ENCODE data around the gene SLC6A6.

SLC6A6 gene

DNA sequence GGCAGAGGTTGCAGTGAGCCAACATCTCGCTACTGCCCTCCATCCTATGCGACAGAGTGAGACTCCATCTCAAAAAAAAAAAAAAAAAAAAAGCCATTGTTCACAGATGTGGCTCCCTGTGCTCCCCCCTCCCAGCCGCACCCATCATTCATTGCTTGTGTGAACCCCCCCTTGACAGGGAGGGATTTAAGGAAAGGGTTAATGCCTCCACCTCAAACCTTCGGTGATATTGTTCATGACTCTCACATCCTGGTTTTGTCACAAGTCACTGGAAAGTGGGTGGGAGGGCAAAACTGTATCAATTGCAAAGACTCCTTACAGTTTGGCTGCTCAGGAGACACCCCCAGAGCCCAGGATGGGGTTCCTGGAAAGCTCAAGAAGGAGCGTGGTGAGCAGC lies 7.7 kb downstream of the SLC6A6 start:
- Histone ChIP-seq H3K27me3 (no peaks in the 10 kb centered on the region), H3K4me3 (ENCODE audit: low read depth, low read length) (no peak overlapping the region), H3K4me1 (peaks cover 8% of the 10 kb centered on the region), H3K9me3 (no peaks in the 10 kb centered on the region), H3K36me3 (no peaks in the 10 kb centered on the region; the same call in 1 of the 2 replicates)
- DNase-seq: no peak
- no peak for TF ChIP-seq CTCF (IDR thresholded peaks at IDR 0.05; ENCODE audit: low read depth, low read length)

DNA sequence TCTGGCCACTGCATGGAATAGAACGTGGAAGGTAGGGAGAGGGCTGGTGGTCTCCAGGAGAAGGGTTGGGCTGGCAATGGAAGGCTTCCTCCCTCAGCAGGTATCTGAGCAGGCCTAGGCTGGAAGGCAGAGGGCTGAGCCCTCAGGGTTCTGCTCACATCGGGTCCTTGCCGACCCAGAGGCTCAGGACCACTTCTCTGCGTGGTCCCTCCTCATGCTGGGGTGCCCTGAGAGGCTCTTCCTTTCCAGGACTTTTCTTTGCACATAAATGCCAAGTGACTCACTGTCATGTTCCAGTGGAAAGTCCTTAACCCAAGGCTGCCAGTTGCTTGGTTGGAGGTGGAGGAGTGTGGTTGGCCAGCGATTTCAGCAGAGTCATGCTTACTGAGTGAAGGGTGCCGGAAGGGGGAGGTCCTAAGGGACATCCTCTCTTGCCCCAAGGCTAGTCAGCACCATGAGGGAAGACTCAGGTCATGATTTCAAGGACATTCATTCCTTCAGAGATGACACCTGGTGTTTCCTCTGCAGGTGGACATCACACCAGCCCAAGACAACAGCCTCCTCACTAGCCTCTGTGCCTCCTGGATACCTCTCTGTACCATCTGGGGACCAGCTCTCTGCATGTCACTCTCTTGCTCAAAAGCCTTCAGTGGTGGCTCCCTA lies 8.2 kb downstream of the SLC6A6 start:
- H3K4me1 ChIP-seq: peaks cover 8% of the 10 kb centered on the region

DNA sequence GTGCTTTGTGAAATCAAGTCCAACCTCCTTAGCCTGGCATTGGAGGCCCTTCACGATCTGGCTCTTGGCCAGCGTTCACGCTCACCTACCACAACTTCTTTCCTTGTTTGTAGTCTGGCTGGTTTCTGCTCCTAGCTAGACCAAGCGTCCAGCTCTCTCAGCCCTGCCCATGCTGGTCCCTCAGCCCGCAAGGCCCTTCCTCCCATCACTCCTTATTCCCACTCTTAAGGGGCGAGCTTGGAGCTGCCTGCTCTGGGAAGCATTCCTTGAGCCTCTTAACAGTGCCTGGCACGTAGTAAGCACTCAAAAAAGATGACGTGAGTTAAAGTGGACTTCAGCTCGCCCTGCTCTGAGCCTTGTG lies 8.7 kb downstream of the SLC6A6 start:
- DNase-seq: no peak
- no peak for TF ChIP-seq CTCF (IDR thresholded peaks at IDR 0.05; ENCODE audit: low read depth, low read length)
- H3K4me1 ChIP-seq: peaks cover 8% of the 10 kb centered on the region
- H3K36me3 ChIP-seq: peaks cover 2% of the 10 kb centered on the region
- H3K27me3 ChIP-seq: no peaks in the 10 kb centered on the region
- no peak overlapping the region for H3K4me3 ChIP-seq (ENCODE audit: low read depth, low read length)
- no peaks in the 10 kb centered on the region for H3K9me3 ChIP-seq

More for the DNA sequence above, 8.2 kb downstream of the SLC6A6 start:
- Histone ChIP-seq H3K9me3 (no peaks in the 10 kb centered on the region), H3K4me3 (ENCODE audit: low read depth, low read length) (no peak overlapping the region), H3K27me3 (no peaks in the 10 kb centered on the region), H3K36me3 (no peaks in the 10 kb centered on the region; the same call in 1 of the 2 replicates)
- DNase-seq: no peak
- TF ChIP-seq CTCF (IDR thresholded peaks at IDR 0.05; ENCODE audit: low read depth, low read length): no peak

GRCh38 chr3:14411988-14412387 lies 9.6 kb downstream of the SLC6A6 start:
- H3K4me1 ChIP-seq: peaks cover 8% of the 10 kb centered on the region

DNA sequence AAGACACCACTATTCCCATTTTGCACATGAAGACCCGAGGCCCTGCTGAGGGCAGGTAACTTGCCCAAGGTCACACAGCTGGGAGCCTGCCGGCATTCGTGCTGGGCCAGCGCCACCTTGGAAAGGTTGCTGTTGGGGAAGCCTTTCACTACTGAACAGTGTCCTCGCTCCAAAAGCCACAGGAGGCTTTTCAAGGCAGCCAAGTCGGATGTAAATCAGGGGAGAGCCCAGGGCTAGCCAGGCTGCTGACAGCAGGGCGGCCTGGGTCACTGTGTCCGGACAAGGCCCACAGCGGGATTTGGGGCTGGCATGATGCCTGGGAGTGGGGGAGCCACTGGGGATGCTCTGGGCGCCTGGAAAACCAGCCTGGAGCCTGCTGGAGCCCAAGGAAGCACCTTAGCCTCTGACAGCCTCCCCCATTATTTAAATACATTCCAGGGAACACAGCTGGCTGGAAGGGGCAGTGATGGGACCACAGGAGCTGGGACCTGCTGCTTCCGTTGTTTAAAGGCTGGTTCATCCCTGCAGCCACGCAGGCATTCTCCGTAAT lies 10.5 kb downstream of the SLC6A6 start:
- H3K27me3 ChIP-seq: no peaks in the 10 kb centered on the region
- H3K36me3 ChIP-seq: peaks cover 6% of the 10 kb centered on the region
- H3K4me1 ChIP-seq: peaks cover 8% of the 10 kb centered on the region
- H3K4me3 ChIP-seq (ENCODE audit: low read depth, low read length): no peak overlapping the region
- no peak for DNase-seq
- no peak for TF ChIP-seq CTCF (IDR thresholded peaks at IDR 0.05; ENCODE audit: low read depth, low read length)
- no peaks in the 10 kb centered on the region for H3K9me3 ChIP-seq

More at GRCh38 chr3:14411988-14412387, 9.6 kb downstream of the SLC6A6 start:
- H3K27me3 ChIP-seq: no peaks in the 10 kb centered on the region
- peaks cover 6% of the 10 kb centered on the region for H3K36me3 ChIP-seq
- H3K4me3 ChIP-seq (ENCODE audit: low read depth, low read length): no peak overlapping the region
- no peak for DNase-seq
- H3K9me3 ChIP-seq: no peaks in the 10 kb centered on the region
- TF ChIP-seq CTCF (IDR thresholded peaks at IDR 0.05; ENCODE audit: low read depth, low read length): peak; percentile 34

- Histone ChIP-seq H3K27me3 (no peaks in the 10 kb centered on the region), H3K36me3 (peaks cover 9% of the 10 kb centered on the region), H3K4me3 (ENCODE audit: low read depth, low read length) (no peak overlapping the region), H3K4me1 (peaks cover 8% of the 10 kb centered on the region), H3K9me3 (no peaks in the 10 kb centered on the region)
- TF ChIP-seq CTCF (IDR thresholded peaks at IDR 0.05; ENCODE audit: low read depth, low read length): no peak
- DNase-seq: no peak
Observed at GRCh38 chr3:14413381-14414071, 11.1 kb downstream of the SLC6A6 start.

All from BE2C (cell line).